CD4-positive, alpha-beta T cell treated with Interleukin-15 for 1 hour (primary cell): ENCODE measurements around the gene C22orf23.
"Not testable (repeated sequence)": the region's sequence is repeated elsewhere in the genome, so short reads cannot be mapped to it uniquely, and the experiment has no call there.

ENCODE experiments used
- DNase-seq: peaks from one replicate; pipeline ENCODE4 v3.0.0-alpha.2; 2020

The C22orf23 gene

DNA sequence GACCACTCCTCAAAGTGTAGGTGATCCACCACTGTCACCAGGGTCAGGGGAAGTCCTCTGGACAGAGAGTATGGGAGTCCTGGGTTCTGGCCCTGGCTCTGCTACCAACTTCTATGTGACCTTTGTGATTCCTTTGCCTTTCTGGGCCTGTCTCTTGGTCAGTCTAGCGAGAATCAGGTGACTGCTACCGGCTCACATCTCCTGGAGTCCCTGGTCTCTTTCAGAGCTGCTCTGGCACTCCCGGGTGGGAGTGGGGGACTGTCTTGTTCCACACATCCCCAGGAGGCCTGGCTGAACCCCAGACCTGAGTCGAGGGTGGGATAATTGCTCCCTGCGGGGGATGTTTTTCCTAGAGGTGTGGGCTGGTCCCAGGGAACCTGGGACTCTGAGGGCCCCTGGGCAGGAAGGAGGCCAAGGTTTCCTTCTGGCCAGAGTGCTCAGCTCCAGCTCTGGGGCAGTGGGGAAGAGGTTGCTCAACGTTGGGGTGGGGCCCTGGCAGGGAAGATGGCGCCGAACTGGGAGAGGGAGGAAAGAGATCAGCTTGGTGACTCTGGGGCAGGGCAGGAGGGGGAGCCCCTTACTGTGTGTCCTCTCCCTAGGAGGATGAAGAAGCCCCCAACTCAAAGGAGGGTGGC, 28.9 kb upstream of the C22orf23 start:
- DNase-seq: no peak

DNA sequence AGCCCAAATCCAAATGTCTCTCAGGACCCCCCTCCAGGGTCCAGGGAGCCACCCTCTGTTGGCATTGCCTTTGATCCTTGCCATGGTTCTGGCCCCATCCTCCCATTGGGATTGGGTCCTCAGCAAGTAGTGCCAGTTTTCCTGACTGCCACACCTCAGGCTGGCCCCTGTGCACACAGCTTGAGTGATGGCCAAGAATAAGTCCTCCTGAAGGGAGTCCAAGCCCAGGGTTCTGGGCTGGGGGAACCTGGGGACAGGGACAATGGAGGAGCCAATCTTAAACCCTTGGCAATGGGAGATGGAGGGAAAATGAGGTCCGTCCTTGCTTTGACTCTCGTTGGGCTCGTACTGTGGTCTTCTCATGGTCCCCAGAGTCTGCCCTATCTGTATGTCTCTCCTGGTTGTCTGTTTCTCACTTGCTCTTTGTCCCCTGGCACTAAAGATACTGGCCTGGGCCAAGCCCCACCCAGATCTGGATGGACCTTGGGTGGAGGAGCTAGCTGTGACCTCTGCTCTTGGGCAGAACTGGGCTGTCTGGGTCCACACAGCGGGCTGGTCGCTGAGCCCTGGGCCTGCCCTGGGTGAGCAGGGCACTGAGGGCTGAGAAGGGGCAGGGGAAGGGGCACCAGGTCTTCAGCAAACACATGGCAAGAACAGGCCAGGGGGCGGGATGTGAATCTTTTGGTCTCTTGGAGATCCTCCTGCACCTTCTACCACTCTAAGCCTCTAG, 28.0 kb upstream of the C22orf23 start:
- no peak for DNase-seq

DNA sequence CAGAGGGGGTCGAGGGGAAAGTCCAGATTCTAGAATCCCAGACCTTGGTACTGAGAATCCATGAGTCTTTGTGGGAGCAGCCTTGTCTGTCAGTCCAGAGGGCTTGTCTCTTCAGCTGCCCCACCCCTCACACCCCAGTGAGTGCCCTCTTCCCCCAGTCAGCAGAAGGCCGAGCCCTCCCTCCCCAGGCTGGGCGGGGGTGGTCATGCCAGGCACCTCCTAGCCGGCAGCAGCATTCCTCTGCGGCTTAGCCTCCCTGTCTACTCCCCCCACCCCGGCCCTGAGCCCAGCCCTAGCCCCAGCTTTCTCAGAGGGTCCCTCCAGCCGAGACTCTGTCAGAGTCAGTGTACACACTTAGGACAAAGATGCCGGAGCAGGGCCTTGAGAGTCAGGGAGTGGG, 26.4 kb upstream of the C22orf23 start:
- no peak for DNase-seq

DNA sequence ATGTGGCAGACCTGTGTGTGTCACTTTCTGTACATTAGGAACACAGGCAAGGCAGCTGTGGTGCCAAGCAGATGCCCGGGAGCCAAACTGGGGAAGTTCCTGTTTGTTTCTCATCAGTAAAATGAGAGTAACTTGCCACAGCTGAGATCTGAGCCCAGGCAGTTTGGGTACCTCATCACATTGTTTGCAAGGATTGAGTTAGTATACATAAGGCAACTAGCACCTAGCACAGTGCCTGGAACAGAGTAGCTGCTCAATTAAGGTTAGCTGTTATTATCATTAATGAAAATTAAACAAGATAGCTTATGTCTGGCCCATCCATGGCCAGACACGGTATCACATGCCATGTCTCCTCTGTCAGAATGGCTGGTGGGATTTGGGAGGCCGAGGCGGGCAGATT, 23.1 kb upstream of the C22orf23 start:
- DNase-seq: no peak

DNA sequence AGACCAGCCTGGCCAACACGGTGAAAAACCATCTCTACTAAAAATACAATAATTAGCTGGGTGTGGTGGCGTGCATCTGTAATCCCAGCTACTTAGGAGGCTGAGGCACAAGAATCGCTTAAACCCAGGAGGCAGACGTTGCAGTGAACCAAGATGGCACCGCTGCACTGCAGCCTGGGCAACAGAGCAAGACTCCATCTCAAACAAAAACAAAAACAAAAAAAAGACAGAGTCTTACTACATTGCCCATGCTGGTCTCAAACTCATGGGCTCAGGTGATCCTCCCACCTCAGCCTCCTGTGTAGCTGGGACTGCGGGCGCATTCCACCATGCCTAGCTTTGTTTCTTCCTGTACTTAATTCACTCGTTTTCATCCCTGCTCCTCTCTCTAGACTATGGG, 22.6 kb upstream of the C22orf23 start:
- DNase-seq: not testable (repeated sequence)

DNA sequence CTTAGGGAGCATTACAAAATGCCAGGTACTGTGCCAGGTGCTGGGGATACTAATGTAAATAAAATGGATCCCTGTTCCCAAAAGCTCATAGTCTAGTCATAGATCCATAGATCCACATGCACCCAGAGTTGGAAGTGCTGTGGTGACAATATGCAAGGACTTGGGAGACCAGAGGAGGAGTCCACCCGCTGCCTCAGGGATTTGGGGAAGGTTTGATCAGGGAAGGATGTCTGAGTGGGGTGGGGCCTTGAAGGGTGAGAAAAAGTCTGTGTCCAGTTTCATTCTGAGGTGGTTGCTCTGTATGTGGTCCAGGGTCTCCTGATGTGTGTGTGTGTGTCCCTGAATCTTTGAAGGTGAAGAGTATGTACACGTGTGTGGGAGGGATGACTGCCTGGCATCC, 21.8 kb upstream of the C22orf23 start:
- DNase-seq: no peak

DNA sequence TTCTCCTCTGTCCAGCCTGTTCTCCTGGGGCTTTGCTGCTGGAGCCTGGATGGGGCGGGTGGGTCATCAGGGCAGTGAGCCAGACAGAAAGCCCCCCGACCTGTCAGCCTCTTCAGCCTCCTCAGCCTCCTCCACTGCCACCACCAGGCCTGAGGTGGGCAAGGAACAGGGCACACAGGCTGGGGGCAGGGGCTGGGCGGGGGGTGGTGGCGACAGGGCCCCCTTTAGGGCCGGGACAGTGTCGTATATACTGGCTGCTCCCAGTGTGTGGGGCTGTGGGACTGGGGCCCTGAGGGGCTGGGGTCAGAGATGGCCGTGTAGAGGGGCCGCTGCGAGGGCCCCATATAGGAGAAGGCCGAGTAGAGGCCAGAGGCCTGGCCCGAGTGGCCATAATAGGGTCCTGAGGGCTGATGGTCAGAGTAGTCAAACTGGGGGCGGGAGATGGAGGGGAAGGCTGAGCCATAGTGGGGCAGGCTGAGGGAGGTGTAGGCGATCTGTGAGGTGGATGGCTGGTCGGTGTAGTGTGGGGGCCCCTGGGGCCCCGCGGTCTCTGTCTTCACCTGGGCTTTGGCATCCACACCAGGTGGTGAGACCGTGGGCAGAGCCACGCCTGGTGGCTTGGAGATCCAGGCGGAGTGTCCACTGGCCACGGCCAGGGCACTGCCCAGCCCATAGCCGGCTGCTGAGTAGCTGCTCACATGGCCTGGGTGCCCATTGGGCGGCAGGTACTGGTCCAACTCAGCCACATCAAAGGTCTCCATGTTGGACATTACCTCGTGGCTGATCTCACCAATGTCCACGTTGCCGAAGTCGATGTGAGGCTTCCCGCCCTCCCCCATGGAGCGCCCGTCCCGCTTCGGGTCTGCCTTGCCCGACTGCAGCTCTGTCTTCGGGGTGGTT, 20.1 kb upstream of the C22orf23 start:
- DNase-seq: no peak

DNA sequence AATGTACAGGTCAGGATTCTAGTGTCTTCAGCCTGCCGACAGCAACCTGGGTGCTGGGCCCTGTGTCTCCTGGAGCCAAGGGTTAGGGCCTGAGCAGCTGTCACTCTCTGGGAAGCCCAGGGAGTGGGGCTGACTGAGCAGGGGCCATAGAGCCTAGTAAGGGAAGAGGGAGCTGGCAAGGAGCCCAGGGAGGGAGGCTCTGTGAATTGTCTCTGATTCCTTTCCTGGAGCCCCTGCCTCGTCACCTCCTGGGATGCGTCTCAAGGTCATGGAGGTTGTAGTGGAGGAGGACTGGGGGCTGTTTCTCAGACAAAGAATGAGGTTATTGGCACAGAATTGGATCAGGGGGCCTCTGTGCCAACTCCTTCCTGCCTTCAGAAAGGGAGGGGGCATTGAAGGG, 19.1 kb upstream of the C22orf23 start:
- DNase-seq: no peak

DNA sequence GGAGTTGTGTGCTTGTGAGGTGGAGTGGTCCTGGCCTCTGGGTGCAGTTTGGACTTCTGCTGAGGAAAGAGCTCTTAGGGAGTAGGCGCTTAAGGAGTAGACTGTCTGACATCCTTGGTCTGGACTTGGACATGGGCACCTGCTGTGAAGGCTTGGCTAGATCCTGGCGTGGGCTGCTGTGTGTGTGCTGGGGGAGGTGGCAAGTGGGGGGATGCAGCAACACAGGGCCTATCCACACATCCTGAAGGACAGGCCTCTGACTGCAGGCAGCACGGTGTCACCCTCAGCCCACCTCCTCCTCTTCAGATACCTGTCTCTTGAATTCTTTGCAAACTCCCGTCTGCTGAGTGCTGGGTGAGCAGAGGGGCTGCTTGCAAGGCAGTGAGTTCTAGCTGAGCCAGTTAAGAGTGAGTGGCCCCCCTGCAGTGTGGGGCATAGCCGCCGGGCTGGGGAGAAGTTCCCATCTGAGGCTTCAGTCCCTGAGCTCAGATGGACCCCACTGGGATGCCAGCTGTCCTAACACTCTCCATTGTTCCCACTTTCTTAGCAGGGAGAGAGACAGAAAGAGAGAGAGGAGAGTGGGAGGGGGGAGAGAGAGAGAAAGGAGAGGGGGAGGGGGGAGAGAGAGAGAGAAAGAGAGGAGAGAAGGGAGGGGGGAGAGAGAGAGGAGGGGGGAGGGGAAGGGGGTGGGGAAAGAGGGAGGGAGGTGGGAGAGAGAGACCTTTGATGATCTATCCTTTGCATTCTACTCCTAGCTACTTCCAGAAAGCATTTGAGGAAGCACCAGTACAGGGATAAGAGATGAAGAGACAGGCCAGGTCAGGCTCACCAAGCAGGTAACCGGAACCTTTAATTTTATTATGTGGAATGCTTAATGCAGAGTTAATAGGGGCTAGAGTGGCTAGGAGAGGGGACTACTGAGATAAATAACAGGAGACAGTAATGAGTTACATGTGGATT, 18.4 kb upstream of the C22orf23 start:
- DNase-seq: no peak

DNA sequence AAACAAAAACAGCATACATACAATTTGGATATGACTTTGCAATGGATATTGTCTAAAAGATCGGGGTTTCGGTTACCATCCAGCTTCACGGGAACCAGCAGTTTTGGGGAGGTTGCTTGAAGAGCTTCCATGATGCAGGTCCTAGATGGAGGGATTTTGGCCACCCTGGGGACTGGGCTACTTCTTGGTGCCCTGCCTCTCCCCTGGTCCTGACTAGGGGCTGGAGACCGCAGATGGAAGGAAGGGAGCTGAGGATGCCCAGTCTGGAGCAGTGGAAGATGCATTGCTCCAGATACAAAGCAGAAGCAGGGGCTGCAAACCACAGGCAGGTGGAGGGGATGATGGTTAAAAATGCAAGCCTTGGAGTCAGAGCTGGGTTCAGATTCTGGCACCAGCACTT, 17.5 kb upstream of the C22orf23 start:
- DNase-seq: no peak

DNA sequence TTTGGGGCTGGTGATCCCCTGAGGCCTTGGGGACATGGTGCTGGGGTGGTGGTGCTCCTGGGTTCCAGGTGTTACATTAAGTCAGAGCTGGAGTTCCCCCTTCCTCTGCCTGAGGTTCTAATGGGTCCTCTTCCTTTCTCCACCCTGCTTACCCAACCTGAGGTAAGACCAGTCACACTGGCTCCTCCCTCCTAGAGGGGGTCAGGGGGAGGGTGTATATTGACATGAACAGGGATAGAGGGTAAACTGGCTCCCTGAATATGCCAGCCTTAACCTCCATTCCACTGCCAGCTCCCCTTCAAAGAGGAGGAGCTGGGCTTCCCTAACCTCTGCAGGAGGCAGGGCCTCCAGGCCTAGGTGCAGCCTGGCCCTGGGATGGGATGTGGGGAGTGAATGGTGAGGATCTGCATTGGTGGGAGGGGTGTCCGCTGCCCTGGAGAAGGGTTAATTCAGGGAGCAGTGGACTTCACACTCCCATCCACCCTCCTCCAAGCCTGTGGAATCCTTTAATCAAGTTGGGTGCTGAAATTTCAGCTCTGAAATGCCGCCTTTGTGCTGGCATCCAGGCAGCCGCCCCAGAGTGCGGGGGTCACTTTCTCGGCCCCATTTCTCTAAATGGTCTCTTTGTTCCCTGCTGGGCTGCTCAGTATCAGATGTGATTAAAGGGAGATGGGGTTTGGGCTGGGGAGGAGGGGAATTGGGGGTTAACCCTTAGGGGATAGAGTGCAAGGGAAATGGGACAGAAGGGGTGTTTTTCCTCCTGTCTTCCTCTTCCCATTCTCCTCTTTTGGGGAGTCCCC, 15.3 kb upstream of the C22orf23 start:
- no peak for DNase-seq

DNA sequence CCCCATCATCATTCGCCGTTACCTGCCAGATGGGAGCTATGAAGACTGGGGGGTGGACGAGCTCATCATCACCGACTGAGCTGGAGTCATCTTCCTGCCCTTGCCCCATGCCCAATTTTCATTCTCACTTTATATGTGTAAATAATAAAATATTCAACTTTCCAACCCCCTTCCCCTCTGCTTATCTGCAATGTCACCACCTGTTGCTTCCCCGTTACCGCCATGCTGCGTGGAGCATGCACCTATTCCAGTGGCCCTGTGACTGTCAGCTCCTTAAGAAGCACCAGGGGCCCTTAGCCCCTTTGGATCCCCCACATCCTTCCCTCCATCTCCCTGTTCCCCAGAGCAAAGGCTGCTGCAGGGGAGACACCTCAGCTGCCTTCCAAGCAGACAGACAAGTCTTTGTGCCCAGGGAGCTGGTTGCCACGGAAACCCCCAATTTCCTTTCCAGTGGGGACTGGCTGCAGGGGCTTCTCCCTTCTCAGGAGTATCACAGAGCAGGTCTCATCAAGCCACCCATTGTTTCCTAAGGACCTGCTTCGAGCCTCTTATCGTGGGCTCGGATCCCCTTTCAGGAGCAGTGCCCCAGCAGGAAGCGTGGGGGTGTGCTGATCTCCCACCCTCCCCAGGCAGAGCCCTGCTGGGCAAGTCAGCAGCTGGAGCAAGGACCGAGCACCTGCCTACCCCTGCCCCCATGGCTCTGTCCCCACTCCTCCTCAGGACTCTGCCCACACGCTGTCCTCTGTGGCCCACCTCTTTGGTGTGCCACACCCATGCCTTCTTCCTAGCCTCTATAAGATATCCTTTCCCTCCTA, 14.4 kb upstream of the C22orf23 start:
- no peak for DNase-seq

DNA sequence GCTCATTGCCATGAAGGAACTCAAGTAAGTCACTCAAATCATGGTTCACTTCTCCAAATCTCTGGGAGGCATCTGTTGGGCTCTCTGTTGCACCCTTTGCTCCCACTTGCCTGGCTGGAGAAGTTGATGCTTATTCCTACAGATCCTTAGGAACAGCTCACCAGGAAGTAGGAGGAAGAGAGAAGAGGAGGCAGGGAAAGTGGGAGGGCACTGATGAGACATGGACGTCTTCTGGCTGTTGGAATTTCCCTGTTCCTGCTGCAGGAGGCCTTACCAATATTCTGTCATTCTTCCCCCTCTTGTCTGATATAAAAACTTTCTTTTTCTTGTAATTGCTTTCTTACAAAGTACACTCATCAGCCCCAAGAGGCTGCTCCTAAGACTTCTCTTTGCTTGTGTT, 13.7 kb upstream of the C22orf23 start:
- no peak for DNase-seq

DNA sequence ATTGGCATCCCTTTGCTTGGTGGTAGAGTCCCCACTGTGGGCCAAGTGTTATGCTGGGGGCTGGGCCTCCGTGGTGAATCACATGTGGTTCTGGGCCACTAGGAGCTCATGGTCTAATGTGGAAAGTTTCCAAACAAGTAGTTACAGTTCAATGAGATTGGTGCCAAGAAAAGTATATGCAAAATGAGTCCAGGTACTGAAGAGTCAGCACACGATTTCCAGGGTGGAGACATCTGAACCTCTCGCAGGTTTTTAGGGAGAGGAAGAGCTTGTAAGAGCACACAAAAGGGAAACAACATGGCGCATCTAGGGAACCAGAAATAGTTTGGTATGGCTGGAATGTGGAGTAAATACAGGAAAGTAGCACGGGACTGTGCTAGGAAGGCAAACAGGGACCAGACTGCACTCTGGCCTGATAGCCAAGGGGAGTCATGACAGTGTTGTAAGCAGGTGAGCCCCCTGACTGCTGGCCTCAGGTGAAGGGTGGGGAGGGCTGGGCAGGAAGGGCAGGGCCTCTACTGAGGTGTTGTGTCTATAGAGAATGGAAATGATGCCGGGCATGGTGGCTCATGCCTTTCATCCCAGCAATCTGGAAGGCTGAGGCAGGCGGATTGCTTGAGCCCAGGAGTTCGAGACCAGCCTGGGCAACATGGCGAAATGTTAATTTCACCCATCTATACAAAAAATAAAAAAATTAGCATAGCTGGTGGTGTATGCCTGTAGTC, 12.7 kb upstream of the C22orf23 start:
- no peak for DNase-seq

DNA sequence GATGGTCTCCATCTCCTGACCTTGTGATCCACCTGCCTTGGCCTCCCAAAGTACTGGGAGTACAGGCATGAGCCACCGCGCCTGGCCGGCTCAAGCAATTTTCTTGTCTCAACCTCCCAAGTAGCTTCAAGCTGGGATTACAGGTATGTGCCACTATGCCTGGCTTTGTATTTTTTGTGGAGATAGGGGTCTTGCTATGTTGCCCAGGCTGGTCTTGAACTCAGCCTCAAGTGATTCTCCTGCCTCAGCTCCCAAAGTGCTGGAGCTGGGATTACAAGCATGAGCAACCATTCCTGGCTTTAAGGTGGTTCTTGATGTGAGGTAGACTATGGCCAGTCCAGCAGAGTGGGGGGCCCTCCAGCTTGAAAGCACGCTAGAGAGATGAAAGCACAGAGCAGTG, 7.7 kb upstream of the C22orf23 start:
- DNase-seq: no peak

DNA sequence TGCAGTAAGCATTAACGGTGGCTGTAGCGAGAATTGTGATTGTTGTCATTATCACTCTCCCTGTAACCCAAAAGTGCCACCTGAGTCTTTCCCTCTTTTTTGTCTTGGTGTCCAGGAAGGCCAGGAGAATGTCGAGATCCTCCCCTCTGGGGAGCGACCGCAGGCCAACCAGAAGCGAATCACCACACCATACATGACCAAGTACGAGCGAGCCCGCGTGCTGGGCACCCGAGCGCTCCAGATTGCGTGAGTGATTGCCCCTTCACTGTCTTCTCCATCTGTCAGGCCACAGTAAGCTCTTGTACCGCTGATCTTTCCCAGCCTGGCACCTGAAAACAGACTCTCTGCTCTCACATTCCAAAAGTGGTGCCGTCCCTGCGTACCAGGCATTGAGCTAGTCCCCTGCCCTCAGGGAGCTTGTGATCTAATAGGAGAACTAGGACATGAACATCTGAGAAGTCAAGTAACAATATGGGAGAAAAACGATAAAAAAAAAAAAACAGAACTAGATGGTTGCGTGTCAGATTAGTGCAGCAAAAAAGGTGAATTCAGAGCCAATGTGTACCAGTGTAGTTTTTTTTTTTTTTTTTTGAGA, 5.9 kb upstream of the C22orf23 start:
- DNase-seq: no peak

DNA sequence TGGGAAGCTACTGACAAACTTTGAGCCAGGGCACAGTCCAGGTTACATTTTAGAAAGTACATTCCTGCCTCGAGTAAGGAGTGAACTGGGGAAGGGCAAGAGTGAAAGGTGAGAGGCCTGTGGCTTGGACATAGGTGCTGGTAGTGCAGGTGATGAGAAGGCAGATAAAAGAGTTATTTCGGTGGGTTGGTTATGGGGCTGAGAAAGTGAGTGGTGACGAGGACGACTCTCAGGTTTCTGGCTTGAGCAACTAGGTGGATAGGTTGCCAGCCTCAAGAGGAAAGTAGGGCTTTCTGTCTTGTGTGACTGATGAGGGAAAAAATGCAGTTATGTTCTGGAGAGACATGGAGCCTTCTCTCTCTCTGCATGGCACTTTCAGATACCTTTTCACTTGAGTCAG, 3.8 kb upstream of the C22orf23 start:
- DNase-seq: no peak

DNA sequence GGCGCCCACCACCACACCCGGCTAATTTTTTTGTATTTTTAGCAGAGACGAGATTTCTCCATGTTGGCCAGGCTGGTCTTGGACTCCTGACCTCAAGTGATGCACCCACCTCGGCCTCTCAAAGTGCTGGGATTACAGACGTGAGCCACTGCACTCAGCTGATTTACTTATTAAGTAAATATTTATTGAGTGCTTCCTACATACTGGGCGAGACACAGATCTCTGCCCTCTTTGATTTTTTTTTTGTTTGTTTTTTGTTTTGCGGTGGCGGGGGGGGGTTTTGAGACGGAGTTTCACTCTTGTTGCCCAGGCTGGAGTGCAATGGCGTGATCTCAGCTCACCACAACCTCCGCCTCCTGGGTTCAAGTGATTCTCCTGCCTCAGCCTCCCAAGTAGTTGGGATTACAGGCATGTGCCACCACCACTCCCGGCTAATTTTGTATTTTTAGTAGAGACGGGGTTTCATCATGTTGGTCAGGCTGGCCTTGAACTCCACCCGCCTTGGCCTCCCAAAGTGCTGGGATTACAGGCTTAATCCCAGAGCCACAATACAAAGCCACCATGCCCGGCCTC, 2.5 kb upstream of the C22orf23 start:
- DNase-seq: not testable (repeated sequence)

DNA sequence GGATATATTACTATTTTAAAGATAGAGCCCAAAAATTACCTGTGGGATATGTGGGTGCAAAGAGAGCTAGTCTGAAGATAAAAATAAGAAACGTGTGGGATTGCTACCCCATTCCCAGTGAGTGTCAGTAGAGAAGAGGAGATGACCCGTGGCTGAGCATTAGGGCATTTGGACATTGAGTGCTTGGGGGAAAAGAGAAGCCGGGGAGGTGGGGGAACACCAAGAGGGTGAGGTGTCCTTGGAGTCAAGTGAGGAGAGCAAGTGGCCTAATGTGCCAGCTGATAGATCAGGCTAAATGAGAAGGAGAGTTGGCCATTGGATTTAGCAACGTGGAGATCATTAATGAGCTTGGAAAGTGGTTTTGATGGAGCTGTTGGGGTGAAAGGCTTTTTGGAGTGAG, 1.3 kb upstream of the C22orf23 start:
- DNase-seq: no peak
